ENCODE measurements around the gene RNLS. TPM values are rescaled to one million over a fixed set of nuclear protein-coding genes. Genes with fewer than 3 reads are reported as not detected.

The RNLS gene
- total RNA-seq, 1 experiment from 2014 or later: 11.4 TPM

DNA sequence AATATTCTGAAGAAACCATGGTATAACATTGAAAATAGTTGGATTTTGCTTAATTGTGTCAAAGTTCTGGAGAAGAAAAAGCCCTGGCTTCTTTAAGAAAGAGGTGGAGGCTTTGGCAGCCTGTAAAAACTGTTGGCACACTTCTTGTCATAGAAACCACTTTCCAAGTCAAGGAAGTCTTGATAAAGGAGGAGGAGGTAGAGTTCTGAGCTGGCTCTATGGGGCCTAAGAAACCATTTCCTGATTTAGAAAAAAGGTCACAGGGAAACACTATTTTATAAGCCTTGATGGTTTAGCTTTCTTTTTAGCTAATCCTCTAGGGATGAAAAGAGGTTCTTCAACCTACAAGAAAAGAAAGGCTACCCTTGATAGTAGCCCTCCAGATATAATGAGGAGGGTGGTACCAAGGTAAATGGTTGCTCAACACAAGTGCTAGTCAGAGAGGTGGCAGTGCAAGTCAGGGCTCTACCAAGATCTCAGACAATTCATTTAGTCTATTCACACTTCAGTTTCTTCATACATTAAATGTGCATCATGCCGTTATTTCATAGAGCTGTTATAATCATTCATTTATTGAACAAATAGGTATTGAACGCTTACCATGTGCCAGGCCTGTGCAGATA, 346.9 kb downstream of the RNLS start:
- CTCF ChIA-PET: no interaction called here
- intact Hi-C loops (cut with micrococcal nuclease; ENCODE audit: unreplicated experiment): no loop called here

DNA sequence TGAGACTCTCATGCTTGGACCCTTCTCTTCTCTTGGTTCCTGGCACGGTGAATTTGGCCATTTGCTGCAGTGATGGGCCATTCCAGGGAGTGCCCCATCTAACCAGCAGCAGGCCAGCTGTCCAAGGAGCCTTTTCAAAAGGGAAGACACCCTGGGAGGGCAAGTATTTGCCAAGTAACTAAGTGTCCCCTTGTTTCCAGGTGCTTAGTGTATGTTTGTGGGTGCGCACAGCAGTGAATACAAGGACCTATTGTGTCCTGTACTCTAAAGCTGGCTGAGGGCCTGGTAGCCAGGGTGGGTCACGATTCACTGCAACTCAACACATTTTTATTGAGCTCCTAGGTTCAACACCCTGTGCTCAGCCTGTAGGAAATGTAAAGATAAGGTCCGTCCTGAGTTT, 348.8 kb downstream of the RNLS start:
- no TSS peak for BruUV-seq (replicated peaks)
- H3K27ac ChIP-seq (ENCODE audit: low read length): no peak overlapping the region
- ATAC-seq: peak; percentile 58; the same call in 1 of the 2 replicates
- POLR2A ChIA-PET: interaction anchor here (0.5 kb wide), 1 partner anchor 12 kb away, joined by 3 read pairs; no protein-coding TSS in a partner anchor
- intact Hi-C loops (cut with micrococcal nuclease; ENCODE audit: unreplicated experiment): no loop called here
- CTCF ChIA-PET: no interaction called here
- no peaks in the 10 kb centered on the region for H3K9me3 ChIP-seq (ENCODE audit: control insufficient read depth, insufficient read depth, low read depth, low read length)
- no peaks in the 10 kb centered on the region for H3K36me3 ChIP-seq (ENCODE audit: control insufficient read depth, insufficient read depth, low read length)
- TF ChIP-seq TCF7L2 (IDR thresholded peaks at IDR 0.05; ENCODE audit: low read depth, low read length): no peak
- TF ChIP-seq, protein P1, sequence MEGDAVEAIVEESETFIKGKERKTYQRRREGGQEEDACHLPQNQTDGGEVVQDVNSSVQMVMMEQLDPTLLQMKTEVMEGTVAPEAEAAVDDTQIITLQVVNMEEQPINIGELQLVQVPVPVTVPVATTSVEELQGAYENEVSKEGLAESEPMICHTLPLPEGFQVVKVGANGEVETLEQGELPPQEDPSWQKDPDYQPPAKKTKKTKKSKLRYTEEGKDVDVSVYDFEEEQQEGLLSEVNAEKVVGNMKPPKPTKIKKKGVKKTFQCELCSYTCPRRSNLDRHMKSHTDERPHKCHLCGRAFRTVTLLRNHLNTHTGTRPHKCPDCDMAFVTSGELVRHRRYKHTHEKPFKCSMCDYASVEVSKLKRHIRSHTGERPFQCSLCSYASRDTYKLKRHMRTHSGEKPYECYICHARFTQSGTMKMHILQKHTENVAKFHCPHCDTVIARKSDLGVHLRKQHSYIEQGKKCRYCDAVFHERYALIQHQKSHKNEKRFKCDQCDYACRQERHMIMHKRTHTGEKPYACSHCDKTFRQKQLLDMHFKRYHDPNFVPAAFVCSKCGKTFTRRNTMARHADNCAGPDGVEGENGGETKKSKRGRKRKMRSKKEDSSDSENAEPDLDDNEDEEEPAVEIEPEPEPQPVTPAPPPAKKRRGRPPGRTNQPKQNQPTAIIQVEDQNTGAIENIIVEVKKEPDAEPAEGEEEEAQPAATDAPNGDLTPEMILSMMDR (IDR thresholded peaks at IDR 0.05): no peak
- no peak for TF ChIP-seq SIN3A (IDR thresholded peaks at IDR 0.05; ENCODE audit: borderline replicate concordance, insufficient read depth, low read depth, low read length)
- TF ChIP-seq, protein P2, sequence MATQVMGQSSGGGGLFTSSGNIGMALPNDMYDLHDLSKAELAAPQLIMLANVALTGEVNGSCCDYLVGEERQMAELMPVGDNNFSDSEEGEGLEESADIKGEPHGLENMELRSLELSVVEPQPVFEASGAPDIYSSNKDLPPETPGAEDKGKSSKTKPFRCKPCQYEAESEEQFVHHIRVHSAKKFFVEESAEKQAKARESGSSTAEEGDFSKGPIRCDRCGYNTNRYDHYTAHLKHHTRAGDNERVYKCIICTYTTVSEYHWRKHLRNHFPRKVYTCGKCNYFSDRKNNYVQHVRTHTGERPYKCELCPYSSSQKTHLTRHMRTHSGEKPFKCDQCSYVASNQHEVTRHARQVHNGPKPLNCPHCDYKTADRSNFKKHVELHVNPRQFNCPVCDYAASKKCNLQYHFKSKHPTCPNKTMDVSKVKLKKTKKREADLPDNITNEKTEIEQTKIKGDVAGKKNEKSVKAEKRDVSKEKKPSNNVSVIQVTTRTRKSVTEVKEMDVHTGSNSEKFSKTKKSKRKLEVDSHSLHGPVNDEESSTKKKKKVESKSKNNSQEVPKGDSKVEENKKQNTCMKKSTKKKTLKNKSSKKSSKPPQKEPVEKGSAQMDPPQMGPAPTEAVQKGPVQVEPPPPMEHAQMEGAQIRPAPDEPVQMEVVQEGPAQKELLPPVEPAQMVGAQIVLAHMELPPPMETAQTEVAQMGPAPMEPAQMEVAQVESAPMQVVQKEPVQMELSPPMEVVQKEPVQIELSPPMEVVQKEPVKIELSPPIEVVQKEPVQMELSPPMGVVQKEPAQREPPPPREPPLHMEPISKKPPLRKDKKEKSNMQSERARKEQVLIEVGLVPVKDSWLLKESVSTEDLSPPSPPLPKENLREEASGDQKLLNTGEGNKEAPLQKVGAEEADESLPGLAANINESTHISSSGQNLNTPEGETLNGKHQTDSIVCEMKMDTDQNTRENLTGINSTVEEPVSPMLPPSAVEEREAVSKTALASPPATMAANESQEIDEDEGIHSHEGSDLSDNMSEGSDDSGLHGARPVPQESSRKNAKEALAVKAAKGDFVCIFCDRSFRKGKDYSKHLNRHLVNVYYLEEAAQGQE (IDR thresholded peaks at IDR 0.05; ENCODE audit: insufficient read depth in 1 of 2, low read depth in 2 of 2, low read length in 1 of 2): no peak
- no peak for TF ChIP-seq POLR2AphosphoS5 (IDR thresholded peaks at IDR 0.05; ENCODE audit: low read depth, low read length)
- in situ Hi-C loops (cut with HindIII; ENCODE audit: low pct_unique_long_range_greater_than_20kb, low sequenced_read_pairs): no loop called here
- no peaks in the 10 kb centered on the region for H3K27me3 ChIP-seq (ENCODE audit: control insufficient read depth, insufficient read depth, low read length)
- DNase-seq (ENCODE audit: low read depth, low spot score): no peak
- H3K4me3 ChIP-seq (ENCODE audit: low read depth in 2 of 2, low read length in 2 of 2): no peak overlapping the region
- peaks cover 3% of the 10 kb centered on the region for H3K4me1 ChIP-seq (ENCODE audit: control insufficient read depth, insufficient read depth, low read length)

More for the DNA sequence above, 346.9 kb downstream of the RNLS start:
- Histone ChIP-seq H3K9me3 (ENCODE audit: control insufficient read depth, insufficient read depth, low read depth, low read length) (no peaks in the 10 kb centered on the region), H3K4me3 (ENCODE audit: low read depth in 2 of 2, low read length in 2 of 2) (no peak overlapping the region), H3K27me3 (ENCODE audit: control insufficient read depth, insufficient read depth, low read length) (no peaks in the 10 kb centered on the region), H3K36me3 (ENCODE audit: control insufficient read depth, insufficient read depth, low read length) (no peaks in the 10 kb centered on the region), H3K4me1 (ENCODE audit: control insufficient read depth, insufficient read depth, low read length) (peaks cover 3% of the 10 kb centered on the region), H3K27ac (ENCODE audit: low read length) (peak overlapping the region; percentile 15; the same call in 1 of the 2 replicates)
- BruUV-seq (replicated peaks): no TSS peak
- TF ChIP-seq, protein P1 (IDR thresholded peaks at IDR 0.05): no peak
- TF ChIP-seq, protein P2 (IDR thresholded peaks at IDR 0.05; ENCODE audit: insufficient read depth in 1 of 2, low read depth in 2 of 2, low read length in 1 of 2): no peak
- TF ChIP-seq POLR2AphosphoS5 (IDR thresholded peaks at IDR 0.05; ENCODE audit: low read depth, low read length) (no peak), SIN3A (IDR thresholded peaks at IDR 0.05; ENCODE audit: borderline replicate concordance, insufficient read depth, low read depth, low read length) (no peak), TCF7L2 (IDR thresholded peaks at IDR 0.05; ENCODE audit: low read depth, low read length) (no peak)
- in situ Hi-C loops (cut with HindIII; ENCODE audit: low pct_unique_long_range_greater_than_20kb, low sequenced_read_pairs): no loop called here
- POLR2A ChIA-PET: no interaction called here
- no peak for ATAC-seq
- no peak for DNase-seq (ENCODE audit: low read depth, low spot score)

Data from Panc1 (cell line).